Loucy (cell line): Measurements from ENCODE around the gene ELMO1.

Experiments used
- EZH2phosphoT487 ChIP-seq: fragments of 200-600 bp; IDR thresholded peaks from 2 replicates; pipeline ENCODE4 v1.6.1; 2018; ENCODE audit warnings: antibody characterized with exemption, mild to moderate bottlenecking, moderate library complexity, borderline replicate concordance
- TF ChIP-seq, protein P1 (sequence below): fragments of 200-600 bp; sonication (generic); conservative IDR thresholded peaks from 2 replicates; pipeline ENCODE4 v1.5.1; 2014; ENCODE audit warnings: mild to moderate bottlenecking, antibody characterized with exemption, low read length

DNA sequence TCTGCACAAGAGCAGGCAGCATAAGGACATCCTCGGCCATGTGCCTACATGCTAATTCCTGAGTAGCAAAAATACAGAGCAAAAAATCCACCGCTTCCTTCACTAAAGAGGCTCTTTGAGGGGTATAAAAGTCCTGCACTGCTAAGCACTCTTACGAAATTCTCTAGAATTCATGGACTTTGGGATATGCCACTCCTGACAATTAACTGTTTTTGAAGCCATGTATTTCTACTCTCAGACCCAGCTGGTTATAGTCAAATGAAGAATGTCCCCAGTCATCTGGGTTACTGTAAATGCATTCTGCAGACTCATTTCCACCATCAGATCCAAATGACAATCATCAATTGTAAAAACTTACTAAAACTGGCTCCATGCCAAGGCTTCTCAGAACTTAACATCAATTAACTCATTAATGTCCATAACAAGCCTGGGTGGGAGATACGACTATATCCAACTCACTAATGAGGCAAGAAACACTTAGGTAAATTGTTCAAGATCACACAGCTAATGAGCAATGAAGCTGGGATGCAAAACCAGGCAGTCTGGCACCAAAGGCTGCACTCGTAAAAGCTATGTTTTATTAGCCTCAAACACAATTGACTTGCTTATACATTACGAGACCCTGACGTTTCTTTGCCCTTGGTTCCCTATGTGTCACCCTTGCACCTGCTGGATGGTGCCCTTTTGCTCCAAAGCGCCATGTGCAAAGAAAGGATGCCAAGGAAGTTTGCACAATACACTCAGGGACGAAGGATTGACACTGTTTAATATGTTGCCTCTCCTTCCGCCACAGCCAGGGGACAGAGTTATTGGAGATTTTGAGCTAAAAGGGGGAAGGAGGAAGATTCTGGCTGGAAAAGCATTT lies 250.4 kb downstream of the ELMO1 start:
- TF ChIP-seq, protein P1, sequence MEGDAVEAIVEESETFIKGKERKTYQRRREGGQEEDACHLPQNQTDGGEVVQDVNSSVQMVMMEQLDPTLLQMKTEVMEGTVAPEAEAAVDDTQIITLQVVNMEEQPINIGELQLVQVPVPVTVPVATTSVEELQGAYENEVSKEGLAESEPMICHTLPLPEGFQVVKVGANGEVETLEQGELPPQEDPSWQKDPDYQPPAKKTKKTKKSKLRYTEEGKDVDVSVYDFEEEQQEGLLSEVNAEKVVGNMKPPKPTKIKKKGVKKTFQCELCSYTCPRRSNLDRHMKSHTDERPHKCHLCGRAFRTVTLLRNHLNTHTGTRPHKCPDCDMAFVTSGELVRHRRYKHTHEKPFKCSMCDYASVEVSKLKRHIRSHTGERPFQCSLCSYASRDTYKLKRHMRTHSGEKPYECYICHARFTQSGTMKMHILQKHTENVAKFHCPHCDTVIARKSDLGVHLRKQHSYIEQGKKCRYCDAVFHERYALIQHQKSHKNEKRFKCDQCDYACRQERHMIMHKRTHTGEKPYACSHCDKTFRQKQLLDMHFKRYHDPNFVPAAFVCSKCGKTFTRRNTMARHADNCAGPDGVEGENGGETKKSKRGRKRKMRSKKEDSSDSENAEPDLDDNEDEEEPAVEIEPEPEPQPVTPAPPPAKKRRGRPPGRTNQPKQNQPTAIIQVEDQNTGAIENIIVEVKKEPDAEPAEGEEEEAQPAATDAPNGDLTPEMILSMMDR, result no peak
- TF ChIP-seq EZH2phosphoT487, result no peak
